K562 treated with DMSO at 1 percent for 12 hours (cell line): Measurements from ENCODE around the gene CLC. TPM values are rescaled to one million over a fixed set of nuclear protein-coding genes. Genes with fewer than 3 reads are reported as not detected.

ENCODE experiments used
- total RNA-seq: library from RNA; unstranded; fragments of 300-600 nt; gene quantifications from 2 replicates; pipeline ENCODE4 v1.2.3, GENCODE V29; 2022; ENCODE audit not compliant: insufficient read depth

The CLC gene
- not detected in 2 replicates for total RNA-seq

GRCh38 chr19:39737891-39738290 is at the start of gene CLC:
CLC (minus strand) TSS chr19:39738029; CDS start chr19:39737952, 77 bp downstream.

GRCh38 chr19:39778763-39779162 is 40.9 kb upstream of the CLC start, which contains the start of gene LEUTX:
LEUTX (plus strand) TSS chr19:39778854; CDS start chr19:39778921, 67 bp downstream.

GRCh38 chr19:39704181-39705044 is 33.4 kb downstream of the CLC start, which contains the start of gene LGALS14:
LGALS14 (plus strand) TSS chr19:39704481; CDS start chr19:39704529, 48 bp downstream.

Other genes starting within 250 kb of the CLC start
- gene DLL3, start 239.1 kb downstream of the CLC start, total RNA-seq, result 0.70 and 2.0 TPM in 2 replicates
- gene SELENOV, start 222.9 kb downstream of the CLC start, total RNA-seq, result not detected in 2 replicates
- gene EID2B, start 205.2 kb downstream of the CLC start, total RNA-seq, result 4.9 and 9.6 TPM in 2 replicates
- 19.1 and 23.0 TPM in 2 replicates for gene EID2, start 197.9 kb downstream of the CLC start, total RNA-seq
- gene LGALS13, start 135.5 kb downstream of the CLC start, total RNA-seq, result 3.8 TPM in 1 of 2 replicates, not detected in the other
- gene LGALS16, start 82.1 kb downstream of the CLC start, total RNA-seq, result not detected in 2 replicates
- gene LGALS14, start 33.5 kb downstream of the CLC start, total RNA-seq, result not detected in 2 replicates
- not detected in 2 replicates for gene LEUTX, start 40.8 kb upstream of the CLC start, total RNA-seq
- 8.2 and 12.6 TPM in 2 replicates for gene DYRK1B, start 96.1 kb upstream of the CLC start, total RNA-seq
- gene FBL, start 108.3 kb upstream of the CLC start, total RNA-seq, result 323 and 470 TPM in 2 replicates
- 0.27 and 0.31 TPM in 2 replicates for gene FCGBP, start 196.6 kb upstream of the CLC start, total RNA-seq
- 120 and 143 TPM in 2 replicates for gene PSMC4, start 233.1 kb upstream of the CLC start, total RNA-seq